Measurements from ENCODE around the gene IFT88.

IFT88 gene

GRCh38 chr13:20550799-20551198 is 16.2 kb upstream of the IFT88 start:
- H3K4me1 ChIP-seq (ENCODE audit: low read length), result no peaks in the 10 kb centered on the region
- no peaks in the 10 kb centered on the region for H3K79me2 ChIP-seq (ENCODE audit: low read length)
- H3K4me2 ChIP-seq (ENCODE audit: low read depth, low read length), result no peak overlapping the region
- no peak overlapping the region for H3K4me3 ChIP-seq (ENCODE audit: low read length)
- no peaks in the 10 kb centered on the region for H3K36me3 ChIP-seq (replicated peaks; ENCODE audit: insufficient read depth, low read length)
- no peaks in the 10 kb centered on the region for H3K27me3 ChIP-seq (replicated peaks; ENCODE audit: insufficient read depth, low read length)
- no peak overlapping the region for H3K9ac ChIP-seq (ENCODE audit: low read length)
- no peaks in the 10 kb centered on the region for H3K9me3 ChIP-seq (replicated peaks; ENCODE audit: insufficient read depth, low read length)
- H2AFZ ChIP-seq (ENCODE audit: low read length), result no peak overlapping the region
- no peaks in the 10 kb centered on the region for H4K20me1 ChIP-seq (ENCODE audit: insufficient read depth, low read length)
- no peak overlapping the region for H3K27ac ChIP-seq (ENCODE audit: low read length)
- TF ChIP-seq EZH2phosphoT487 (IDR thresholded peaks at IDR 0.05; ENCODE audit: low read length), result no peak
- TF ChIP-seq EZH2 (optimal IDR thresholded peaks at IDR 0.05; ENCODE audit: low read depth, low read length), result no peak
- no peak for TF ChIP-seq CTCF (IDR thresholded peaks at IDR 0.05; ENCODE audit: low read length)
- no peak for DNase-seq
- no peaks in the 10 kb centered on the region for H3F3A ChIP-seq (ENCODE audit: insufficient read depth, low read length)
- H3K9me2 ChIP-seq (replicated peaks; ENCODE audit: insufficient read depth, low read length), result no peaks in the 10 kb centered on the region

DNA sequence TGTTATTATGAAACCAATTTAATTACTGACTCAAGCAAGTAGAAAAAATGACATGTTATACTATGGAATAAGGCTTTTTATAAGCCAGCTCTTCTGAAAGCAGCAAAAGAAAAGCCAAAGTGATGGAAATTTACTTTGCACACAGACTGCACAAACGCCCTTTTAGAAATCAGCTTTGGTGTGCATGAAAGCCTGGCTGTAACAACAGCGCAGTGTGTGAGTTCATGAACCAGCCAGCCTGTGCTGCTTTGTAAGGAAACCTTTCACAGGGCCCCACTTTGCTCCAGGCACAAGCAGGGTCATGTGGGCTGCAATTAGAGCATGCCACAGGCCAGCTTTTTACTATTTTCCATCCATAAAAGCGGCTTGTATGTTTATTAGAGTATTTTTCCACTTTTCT is 13.6 kb upstream of the IFT88 start:
- Histone ChIP-seq H3K4me1 (ENCODE audit: low read length) (no peaks in the 10 kb centered on the region), H4K20me1 (ENCODE audit: insufficient read depth, low read length) (no peaks in the 10 kb centered on the region), H3K4me3 (ENCODE audit: low read length) (no peak overlapping the region), H3F3A (ENCODE audit: insufficient read depth, low read length) (no peaks in the 10 kb centered on the region), H3K4me2 (ENCODE audit: low read depth, low read length) (no peak overlapping the region), H3K9ac (ENCODE audit: low read length) (no peak overlapping the region), H3K27ac (ENCODE audit: low read length) (no peak overlapping the region), H3K9me2 (replicated peaks; ENCODE audit: insufficient read depth, low read length) (no peaks in the 10 kb centered on the region), H3K79me2 (ENCODE audit: low read length) (no peaks in the 10 kb centered on the region), H3K9me3 (replicated peaks; ENCODE audit: insufficient read depth, low read length) (no peaks in the 10 kb centered on the region), H3K36me3 (replicated peaks; ENCODE audit: insufficient read depth, low read length) (no peaks in the 10 kb centered on the region), H3K27me3 (replicated peaks; ENCODE audit: insufficient read depth, low read length) (no peaks in the 10 kb centered on the region), H2AFZ (ENCODE audit: low read length) (no peak overlapping the region)
- no peak for DNase-seq
- TF ChIP-seq EZH2phosphoT487 (IDR thresholded peaks at IDR 0.05; ENCODE audit: low read length) (no peak), CTCF (IDR thresholded peaks at IDR 0.05; ENCODE audit: low read length) (no peak), EZH2 (optimal IDR thresholded peaks at IDR 0.05; ENCODE audit: low read depth, low read length) (no peak)

- H3K9ac ChIP-seq (ENCODE audit: low read length), result no peak overlapping the region
- H3K9me3 ChIP-seq (replicated peaks; ENCODE audit: insufficient read depth, low read length), result no peaks in the 10 kb centered on the region
- H3K36me3 ChIP-seq (replicated peaks; ENCODE audit: insufficient read depth, low read length), result no peaks in the 10 kb centered on the region
- no peak overlapping the region for H2AFZ ChIP-seq (ENCODE audit: low read length)
- no peak overlapping the region for H3K4me2 ChIP-seq (ENCODE audit: low read depth, low read length)
- H3K27me3 ChIP-seq (replicated peaks; ENCODE audit: insufficient read depth, low read length), result no peaks in the 10 kb centered on the region
- no peaks in the 10 kb centered on the region for H3K79me2 ChIP-seq (ENCODE audit: low read length)
- no peaks in the 10 kb centered on the region for H3K4me1 ChIP-seq (ENCODE audit: low read length)
- H3K27ac ChIP-seq (ENCODE audit: low read length), result no peak overlapping the region
- no peak for DNase-seq
- no peaks in the 10 kb centered on the region for H4K20me1 ChIP-seq (ENCODE audit: insufficient read depth, low read length)
- no peak for TF ChIP-seq CTCF (IDR thresholded peaks at IDR 0.05; ENCODE audit: low read length)
- TF ChIP-seq EZH2 (optimal IDR thresholded peaks at IDR 0.05; ENCODE audit: low read depth, low read length), result no peak
- TF ChIP-seq EZH2phosphoT487 (IDR thresholded peaks at IDR 0.05; ENCODE audit: low read length), result no peak
- no peak overlapping the region for H3K4me3 ChIP-seq (ENCODE audit: low read length)
- H3K9me2 ChIP-seq (replicated peaks; ENCODE audit: insufficient read depth, low read length), result no peaks in the 10 kb centered on the region
- no peaks in the 10 kb centered on the region for H3F3A ChIP-seq (ENCODE audit: insufficient read depth, low read length)
These were observed 8.0 kb upstream of the IFT88 start for GRCh38 chr13:20558982-20559381.

Data from MM.1S (cell line).